ENCODE results near the gene CHMP2A. TPM values are rescaled to one million over a fixed set of nuclear protein-coding genes. Genes with fewer than 3 reads are reported as not detected.

Gene CHMP2A
- polyA plus RNA-seq, 1 of the 3 experiments (the other 2 are of a cell fraction): 381 TPM

GRCh38 chr19:58551123-58551497, 3.8 kb downstream of the CHMP2A start:
- POLR2A ChIA-PET: interaction anchor here (1.0 to 1.2 kb wide), 2 partner anchors 10 to 37 kb away, joined by 3 read pairs; no protein-coding TSS in a partner anchor
- Histone ChIP-seq H2AFZ (ENCODE audit: low read depth) (no peak overlapping the region), H3K9ac (no peak overlapping the region), H3K27ac (ENCODE audit: low read depth in 2 of 2, low read length in 1 of 2) (no peak overlapping the region; a peak in 1 of 4 replicates), H3K4me1 (ENCODE audit: control insufficient read depth in 1 of 2, insufficient read depth in 2 of 2, low read depth in 1 of 2, low read length in 1 of 2) (peaks cover 20 to 36% of the 10 kb centered on the region in 2 experiments; a peak in 3 of 4 replicates), H3K9me2 (no peaks in the 10 kb centered on the region), H4K20me1 (ENCODE audit: insufficient read depth) (peaks cover 41% of the 10 kb centered on the region), H3K9me3 (no peaks in the 10 kb centered on the region), H3K36me3 (replicated peaks in 1 of 2; ENCODE audit: control insufficient read depth in 1 of 2, insufficient read depth in 2 of 2, low read length in 1 of 2) (peaks cover 52 to 74% of the 10 kb centered on the region in 2 experiments), H3K27me3 (ENCODE audit: insufficient read depth) (no peaks in the 10 kb centered on the region), H3F3A (replicated peaks; ENCODE audit: insufficient read depth) (peaks cover 61% of the 10 kb centered on the region), H3K79me2 (ENCODE audit: insufficient read depth) (peaks cover 63% of the 10 kb centered on the region), H3K4me3 (ENCODE audit: low read depth in 2 of 2, low read length in 1 of 2) (no peak overlapping the region), H3K4me2 (no peak overlapping the region)
- 62% methylated on average over 1 of the region's 1 CpG for WGBS (ENCODE audit: low lambda C conversion rate)
- CTCF ChIA-PET: interaction anchor here (9.1 kb wide), 1 partner anchor 32 kb away, joined by 81 read pairs; the partner anchor contains the start of gene ZBTB45
- DNase-seq: no peak
- TF ChIP-seq POLR2AphosphoS5 (IDR thresholded peaks at IDR 0.05; ENCODE audit: low read depth, low read length) (no peak; the same call in 1 of the 2 replicates), ZBTB33 (IDR thresholded peaks at IDR 0.05; ENCODE audit: borderline replicate concordance, low read depth) (no peak), TAF1 (IDR thresholded peaks at IDR 0.05; ENCODE audit: borderline replicate concordance, low read depth, low read length) (no peak), ELF1 (IDR thresholded peaks at IDR 0.05) (no peak), CHD2 (IDR thresholded peaks at IDR 0.05; ENCODE audit: low read length, partially characterized antibody) (no peak), MXI1 (IDR thresholded peaks at IDR 0.05; ENCODE audit: low read depth, low read length) (no peak), MEF2A (IDR thresholded peaks at IDR 0.05; ENCODE audit: borderline replicate concordance, low read depth) (no peak), NRF1 (IDR thresholded peaks at IDR 0.05; ENCODE audit: low read depth, low read length) (no peak), GATA2 (CRISPR knock-in tag; IDR thresholded peaks at IDR 0.05) (no peak), FOXJ3 (CRISPR knock-in tag; IDR thresholded peaks at IDR 0.05) (no peak)
- TF ChIP-seq, protein P1, sequence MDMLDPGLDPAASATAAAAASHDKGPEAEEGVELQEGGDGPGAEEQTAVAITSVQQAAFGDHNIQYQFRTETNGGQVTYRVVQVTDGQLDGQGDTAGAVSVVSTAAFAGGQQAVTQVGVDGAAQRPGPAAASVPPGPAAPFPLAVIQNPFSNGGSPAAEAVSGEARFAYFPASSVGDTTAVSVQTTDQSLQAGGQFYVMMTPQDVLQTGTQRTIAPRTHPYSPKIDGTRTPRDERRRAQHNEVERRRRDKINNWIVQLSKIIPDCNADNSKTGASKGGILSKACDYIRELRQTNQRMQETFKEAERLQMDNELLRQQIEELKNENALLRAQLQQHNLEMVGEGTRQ (IDR thresholded peaks at IDR 0.05; ENCODE audit: borderline replicate concordance, low read depth, low read length): no peak
- TF ChIP-seq, protein P2, sequence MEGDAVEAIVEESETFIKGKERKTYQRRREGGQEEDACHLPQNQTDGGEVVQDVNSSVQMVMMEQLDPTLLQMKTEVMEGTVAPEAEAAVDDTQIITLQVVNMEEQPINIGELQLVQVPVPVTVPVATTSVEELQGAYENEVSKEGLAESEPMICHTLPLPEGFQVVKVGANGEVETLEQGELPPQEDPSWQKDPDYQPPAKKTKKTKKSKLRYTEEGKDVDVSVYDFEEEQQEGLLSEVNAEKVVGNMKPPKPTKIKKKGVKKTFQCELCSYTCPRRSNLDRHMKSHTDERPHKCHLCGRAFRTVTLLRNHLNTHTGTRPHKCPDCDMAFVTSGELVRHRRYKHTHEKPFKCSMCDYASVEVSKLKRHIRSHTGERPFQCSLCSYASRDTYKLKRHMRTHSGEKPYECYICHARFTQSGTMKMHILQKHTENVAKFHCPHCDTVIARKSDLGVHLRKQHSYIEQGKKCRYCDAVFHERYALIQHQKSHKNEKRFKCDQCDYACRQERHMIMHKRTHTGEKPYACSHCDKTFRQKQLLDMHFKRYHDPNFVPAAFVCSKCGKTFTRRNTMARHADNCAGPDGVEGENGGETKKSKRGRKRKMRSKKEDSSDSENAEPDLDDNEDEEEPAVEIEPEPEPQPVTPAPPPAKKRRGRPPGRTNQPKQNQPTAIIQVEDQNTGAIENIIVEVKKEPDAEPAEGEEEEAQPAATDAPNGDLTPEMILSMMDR (IDR thresholded peaks at IDR 0.05): no peak

All from SK-N-SH (cell line).